ENCODE results near the gene VAV1.

The VAV1 gene

GRCh38 chr19:6891761-6892385, 119.4 kb downstream of the VAV1 start:
- Histone ChIP-seq H3K27me3 (ENCODE audit: control insufficient read depth in 1 of 2, insufficient read depth in 2 of 2, low read length in 2 of 2) (no peaks in the 10 kb centered on the region), H3K36me3 (ENCODE audit: insufficient read depth, low read length) (no peaks in the 10 kb centered on the region), H3K4me3 (ENCODE audit: low read depth in 1 of 2, low read length in 2 of 2) (no peak overlapping the region), H3K4me1 (ENCODE audit: insufficient read depth, low read length) (no peaks in the 10 kb centered on the region), H3K27ac (ENCODE audit: low read depth, low read length) (no peak overlapping the region), H3K9ac (ENCODE audit: low read length) (no peak overlapping the region), H3K9me3 (ENCODE audit: low read length) (peaks cover 3% of the 10 kb centered on the region)

GRCh38 chr19:6894313-6894712, 121.8 kb downstream of the VAV1 start:
- no peak overlapping the region for H3K27ac ChIP-seq (ENCODE audit: low read depth, low read length)
- peaks cover 3% of the 10 kb centered on the region for H3K9me3 ChIP-seq (ENCODE audit: low read length)
- H3K36me3 ChIP-seq (ENCODE audit: insufficient read depth, low read length): no peaks in the 10 kb centered on the region
- H3K4me1 ChIP-seq (ENCODE audit: insufficient read depth, low read length): no peaks in the 10 kb centered on the region
- H3K9ac ChIP-seq (ENCODE audit: low read length): no peak overlapping the region
- H3K27me3 ChIP-seq (ENCODE audit: control insufficient read depth in 1 of 2, insufficient read depth in 2 of 2, low read length in 2 of 2): no peaks in the 10 kb centered on the region
- no peak overlapping the region for H3K4me3 ChIP-seq (ENCODE audit: low read depth in 1 of 2, low read length in 2 of 2)

DNA sequence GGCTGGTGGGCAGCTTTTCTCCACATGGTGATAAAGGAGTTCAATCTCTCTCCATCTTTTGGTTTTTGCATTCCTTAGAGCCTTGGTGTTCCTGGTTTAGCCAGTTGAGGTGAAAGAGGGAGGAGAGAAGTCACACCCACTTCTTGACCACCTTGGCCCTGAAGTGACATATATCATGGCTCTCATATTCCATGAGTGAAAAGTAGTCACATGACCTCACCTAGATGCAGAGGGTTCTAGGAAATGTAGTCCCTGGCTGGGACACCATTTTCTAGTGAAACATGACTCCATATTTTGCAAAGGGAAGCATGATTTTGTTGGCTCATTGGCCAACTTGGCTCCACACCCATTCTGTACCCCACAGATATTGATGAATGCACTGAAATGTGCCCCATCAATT, 130.9 kb downstream of the VAV1 start:
- Histone ChIP-seq H3K4me1 (ENCODE audit: insufficient read depth, low read length) (no peaks in the 10 kb centered on the region), H3K27me3 (ENCODE audit: control insufficient read depth in 1 of 2, insufficient read depth in 2 of 2, low read length in 2 of 2) (no peaks in the 10 kb centered on the region), H3K9me3 (ENCODE audit: low read length) (peaks cover 16% of the 10 kb centered on the region), H3K9ac (ENCODE audit: low read length) (no peak overlapping the region), H3K27ac (ENCODE audit: low read depth, low read length) (no peak overlapping the region), H3K4me3 (ENCODE audit: low read depth in 1 of 2, low read length in 2 of 2) (no peak overlapping the region), H3K36me3 (ENCODE audit: insufficient read depth, low read length) (no peaks in the 10 kb centered on the region)

GRCh38 chr19:6906559-6907060, 134.1 kb downstream of the VAV1 start:
- Histone ChIP-seq H3K27me3 (ENCODE audit: control insufficient read depth in 1 of 2, insufficient read depth in 2 of 2, low read length in 2 of 2) (no peaks in the 10 kb centered on the region), H3K4me3 (ENCODE audit: low read depth in 1 of 2, low read length in 2 of 2) (no peak overlapping the region), H3K4me1 (ENCODE audit: insufficient read depth, low read length) (no peaks in the 10 kb centered on the region), H3K27ac (ENCODE audit: low read depth, low read length) (no peak overlapping the region), H3K36me3 (ENCODE audit: insufficient read depth, low read length) (no peaks in the 10 kb centered on the region), H3K9me3 (ENCODE audit: low read length) (peaks cover 10% of the 10 kb centered on the region), H3K9ac (ENCODE audit: low read length) (no peak overlapping the region)
